GM23338 (cell line): Measurements from ENCODE around the gene CARD9. TPM values are rescaled to one million over a fixed set of nuclear protein-coding genes. Genes with fewer than 3 reads are reported as not detected.

Experiments used
- ATAC-seq: fragments of 200-7000 bp; cut with Tn5 transposase; 3 replicates; pipeline ENCODE4 v1.9.1; 2020
- DNase-seq: peaks from one replicate; pipeline ENCODE4 v3.0.0-alpha.2; 2015; ENCODE audit warnings: low spot score
- H2AFZ ChIP-seq: fragments of 200-600 bp; sonication (generic); 2 replicates; pipeline ENCODE4 v1.8.0; 2016; ENCODE audit warnings: antibody characterized with exemption, mild to moderate bottlenecking, moderate library complexity
- H3F3A ChIP-seq: fragments of 200-600 bp; sonication (generic); replicated peaks from 2 replicates; pipeline ENCODE4 v1.8.0; 2017; ENCODE audit warnings: antibody characterized with exemption, mixed run types, low read depth
- H3K27ac ChIP-seq: fragments of 200-600 bp; sonication (generic); 2 replicates; pipeline ENCODE4 v1.6.1; 2016; ENCODE audit warnings: low read depth
- H3K27me3 ChIP-seq: fragments of 200-600 bp; sonication (generic); 2 replicates; pipeline ENCODE4 v1.8.0; 2016; ENCODE audit warnings: mild to moderate bottlenecking, mixed run types, moderate library complexity; ENCODE audit not compliant: insufficient read depth
- H3K36me3 ChIP-seq: fragments of 200-600 bp; sonication (generic); 2 replicates; pipeline ENCODE4 v1.8.0; 2016; ENCODE audit warnings: mild to moderate bottlenecking; ENCODE audit not compliant: insufficient read depth
- H3K4me1 ChIP-seq: fragments of 200-600 bp; sonication (generic); 2 replicates; pipeline ENCODE4 v1.8.0; 2016; ENCODE audit warnings: mild to moderate bottlenecking, moderate library complexity; ENCODE audit not compliant: insufficient read depth
- H3K4me2 ChIP-seq: fragments of 200-600 bp; sonication (generic); 2 replicates; pipeline ENCODE4 v1.7.1; 2017; ENCODE audit warnings: mixed run types
- H3K4me3 ChIP-seq: fragments of 200-600 bp; sonication (generic); 2 replicates; pipeline ENCODE4 v1.6.1; 2016; ENCODE audit warnings: mixed run types
- H3K79me2 ChIP-seq: fragments of 200-600 bp; sonication (generic); replicated peaks from 2 replicates; pipeline ENCODE4 v1.8.0; 2017; ENCODE audit warnings: mild to moderate bottlenecking; ENCODE audit not compliant: insufficient read depth
- H3K9me2 ChIP-seq: fragments of 200-600 bp; sonication (generic); 2 replicates; pipeline ENCODE4 v1.8.0; 2017; ENCODE audit not compliant: insufficient read depth
- H4K20me1 ChIP-seq: fragments of 200-600 bp; sonication (generic); replicated peaks from 2 replicates; pipeline ENCODE4 v1.8.0; 2017; ENCODE audit warnings: mild to moderate bottlenecking; ENCODE audit not compliant: insufficient read depth
- H3K27ac Mint-ChIP-seq: 2 replicates; pipeline ENCODE4 v1.8.0; 2020; ENCODE audit warnings: inconsistent platforms, mild to moderate bottlenecking, moderate library complexity, mixed read lengths
- H3K27me3 Mint-ChIP-seq: 3 replicates; pipeline ENCODE4 v1.8.0; 2022; ENCODE audit warnings: low read depth, mild to moderate bottlenecking, moderate library complexity, mixed read lengths, inconsistent platforms; ENCODE audit not compliant: insufficient read depth, poor library complexity
- H3K36me3 Mint-ChIP-seq: 3 replicates; pipeline ENCODE4 v1.8.0; 2021; ENCODE audit warnings: low read depth, mild to moderate bottlenecking, inconsistent platforms, moderate library complexity, mixed read lengths
- H3K4me1 Mint-ChIP-seq: 3 replicates; pipeline ENCODE4 v1.8.0; 2020; ENCODE audit warnings: mild to moderate bottlenecking, inconsistent platforms, mixed read lengths
- H3K4me3 Mint-ChIP-seq: 3 replicates; pipeline ENCODE4 v1.8.0; 2021; ENCODE audit warnings: moderate library complexity, mild to moderate bottlenecking, inconsistent platforms, mixed read lengths
- H3K9me3 Mint-ChIP-seq: 3 replicates; pipeline ENCODE4 v1.8.0; 2020; ENCODE audit warnings: moderate library complexity, mild to moderate bottlenecking, inconsistent platforms, mixed read lengths
- CREB1 ChIP-seq: fragments of 250-450 bp; sonication (Bioruptor Pico); IDR thresholded peaks from 2 replicates; pipeline ENCODE4 v1.5.0; 2020; ENCODE audit warnings: low read depth, mild to moderate bottlenecking, moderate library complexity
- CTCF ChIP-seq, 2 experiments: fragments of 200-600 bp in 1 of 2; sonication (generic) in 1 of 2; conservative IDR thresholded peaks; 2 replicates each; pipeline versions ENCODE4 v1.5.1 to v1.6.1; 2016 to 2017; ENCODE audit warnings: antibody characterized with exemption in 2 of 2, low read depth in 2 of 2, mild to moderate bottlenecking in 2 of 2, moderate library complexity in 1 of 2
- ETS1 ChIP-seq: IDR thresholded peaks from 2 replicates; pipeline ENCODE4 v1.6.1; 2016; ENCODE audit warnings: antibody characterized with exemption
- JUNB ChIP-seq: IDR thresholded peaks from one replicate; pipeline ENCODE4 v1.6.1; 2016; ENCODE audit warnings: antibody characterized with exemption; ENCODE audit not compliant: unreplicated experiment
- NANOG ChIP-seq: IDR thresholded peaks from 2 replicates; pipeline ENCODE4 v1.6.1; 2016; ENCODE audit warnings: antibody characterized with exemption, borderline replicate concordance
- REST ChIP-seq: IDR thresholded peaks from one replicate; pipeline ENCODE4 v1.6.1; 2018; ENCODE audit warnings: antibody characterized with exemption; ENCODE audit not compliant: unreplicated experiment
- ZNF114 ChIP-seq: fragments of 250-450 bp; sonication (Bioruptor Pico); IDR thresholded peaks from 2 replicates; pipeline ENCODE4 v1.5.0; 2020; ENCODE audit warnings: mild to moderate bottlenecking, moderate library complexity
- ZNF331 ChIP-seq: fragments of 250-450 bp; sonication (Bioruptor Pico); IDR thresholded peaks from 2 replicates; pipeline ENCODE4 v1.5.0; 2020; ENCODE audit warnings: low read depth, mild to moderate bottlenecking, moderate library complexity
- ZNF462 ChIP-seq: fragments of 250-450 bp; sonication (Bioruptor Pico); IDR thresholded peaks from 2 replicates; pipeline ENCODE4 v1.5.0; 2020; ENCODE audit warnings: mild to moderate bottlenecking, moderate library complexity
- polyA plus RNA-seq: library from polyadenylated mRNA; unstranded; fragments of >200 nt; fragmentation: Nextera tagmentation; extraction: Ambion mirVana; gene quantifications from 2 replicates; pipeline ENCODE4 v1.2.1, GENCODE V29; 2016
- total RNA-seq: library from RNA; depleted of rRNA; stranded (reverse); fragments of >200 nt; shearing (Covaris generic); gene quantifications from 2 replicates; pipeline ENCODE4 v1.2.3, GENCODE V29; 2014

The CARD9 gene
- total and polyA plus RNA-seq, 2 experiments from 2014 or later: 0.49 to 0.63 TPM

GRCh38 chr9:136333045-136333444, 40.4 kb downstream of the CARD9 start:
- ATAC-seq (no peak), DNase-seq (no peak)
- H2AFZ ChIP-seq: no peak overlapping the region
- no peaks in the 10 kb centered on the region for H3K36me3 Mint-ChIP-seq
- H3K4me3 ChIP-seq: no peak overlapping the region
- H3K4me3 Mint-ChIP-seq: no peak overlapping the region
- H3K9me3 Mint-ChIP-seq: no peaks in the 10 kb centered on the region
- H3K9me2 ChIP-seq: no peaks in the 10 kb centered on the region
- no peaks in the 10 kb centered on the region for H3F3A ChIP-seq
- H3K4me1 ChIP-seq: peaks cover 5% of the 10 kb centered on the region
- no peaks in the 10 kb centered on the region for H4K20me1 ChIP-seq
- H3K27me3 Mint-ChIP-seq: peaks cover 6% of the 10 kb centered on the region
- no peak overlapping the region for H3K27ac ChIP-seq
- H3K79me2 ChIP-seq: no peaks in the 10 kb centered on the region; the same call in 1 of the 2 replicates
- H3K36me3 ChIP-seq: no peaks in the 10 kb centered on the region
- H3K4me1 Mint-ChIP-seq: peaks cover 4% of the 10 kb centered on the region
- no peak overlapping the region for H3K27ac Mint-ChIP-seq
- no peaks in the 10 kb centered on the region for H3K27me3 ChIP-seq
- TF ChIP-seq ZNF114 (CRISPR knock-in tag): no peak
- no peak for TF ChIP-seq JUNB
- TF ChIP-seq NANOG: no peak
- no peak for TF ChIP-seq ETS1
- no peak for TF ChIP-seq CREB1 (CRISPR knock-in tag)
- H3K4me2 ChIP-seq: no peak overlapping the region

GRCh38 chr9:136332482-136332983, 40.9 kb downstream of the CARD9 start:
- H3K9me2 ChIP-seq: no peaks in the 10 kb centered on the region
- Mint-ChIP-seq H3K27ac (no peak overlapping the region), H3K4me1 (peaks cover 4% of the 10 kb centered on the region), H3K4me3 (no peak overlapping the region), H3K9me3 (no peaks in the 10 kb centered on the region), H3K36me3 (no peaks in the 10 kb centered on the region), H3K27me3 (peaks cover 6% of the 10 kb centered on the region)
- ATAC-seq: no peak
- H3K36me3 ChIP-seq: no peaks in the 10 kb centered on the region
- no peaks in the 10 kb centered on the region for H3K27me3 ChIP-seq
- H3K27ac ChIP-seq: no peak overlapping the region
- no peak overlapping the region for H3K4me2 ChIP-seq
- no peaks in the 10 kb centered on the region for H4K20me1 ChIP-seq
- no peak overlapping the region for H2AFZ ChIP-seq
- H3K4me3 ChIP-seq: no peak overlapping the region
- no peaks in the 10 kb centered on the region for H3F3A ChIP-seq
- peaks cover 5% of the 10 kb centered on the region for H3K4me1 ChIP-seq
- no peaks in the 10 kb centered on the region; the same call in 1 of the 2 replicates for H3K79me2 ChIP-seq
- no peak for DNase-seq
- TF ChIP-seq REST: no peak
- TF ChIP-seq CTCF (conservative IDR thresholded peaks at IDR 0.05; ENCODE audit: low read depth in 2 of 2): no peak
- TF ChIP-seq ZNF462 (CRISPR knock-in tag): no peak
- no peak for TF ChIP-seq ZNF331
